GM12878 (cell line): ENCODE results near the gene SLC6A3.

ENCODE experiments used
- EZH2 ChIP-seq: IDR thresholded peaks from 2 replicates; pipeline ENCODE4 v1.6.1; 2012; ENCODE audit warnings: low read depth, mild to moderate bottlenecking, control low read depth, inconsistent platforms, low read length, borderline replicate concordance; ENCODE audit not compliant: control insufficient read depth
- GABPA ChIP-seq: IDR thresholded peaks from 2 replicates; pipeline ENCODE4 v1.6.1; 2014; ENCODE audit warnings: antibody characterized with exemption, low read depth, mild to moderate bottlenecking, inconsistent platforms
- JUND ChIP-seq: IDR thresholded peaks from 2 replicates; pipeline ENCODE4 v1.6.1; 2012; ENCODE audit warnings: low read depth, mild to moderate bottlenecking, low read length, improper control_type of control experiment, moderate library complexity
- NBN ChIP-seq: fragments of 450-650 bp; IDR thresholded peaks from 2 replicates; pipeline ENCODE4 v1.6.1; 2016
- NR2F1 ChIP-seq: fragments of 450-650 bp; conservative IDR thresholded peaks from 2 replicates; pipeline ENCODE4 v1.6.1; 2017; ENCODE audit warnings: mild to moderate bottlenecking
- POLR2A ChIP-seq: IDR thresholded peaks from 2 replicates; pipeline ENCODE4 v1.6.1; 2011; ENCODE audit warnings: low read depth, mild to moderate bottlenecking, low read length
- POLR2AphosphoS5 ChIP-seq: IDR thresholded peaks from 2 replicates; pipeline ENCODE4 v1.6.1; 2011; ENCODE audit warnings: mild to moderate bottlenecking, low read length, inconsistent platforms
- RFX5 ChIP-seq: IDR thresholded peaks from 2 replicates; pipeline ENCODE4 v1.6.1; 2011; ENCODE audit warnings: low read depth, low read length, improper control_type of control experiment
- SRF ChIP-seq, 2 experiments: IDR thresholded peaks; 2 replicates each; pipeline ENCODE4 v1.6.1; 2011; ENCODE audit warnings: low read depth in 2 of 2, low read length in 2 of 2, mild to moderate bottlenecking in 1 of 2, moderate library complexity in 1 of 2
- SUPT20H ChIP-seq: IDR thresholded peaks from 2 replicates; pipeline ENCODE4 v1.6.1; 2011; ENCODE audit warnings: low read depth, mild to moderate bottlenecking, low read length, moderate library complexity, borderline replicate concordance; ENCODE audit not compliant: control insufficient read depth
- ZNF274 ChIP-seq: IDR thresholded peaks from one replicate; pipeline ENCODE4 v1.8.0; 2011; ENCODE audit not compliant: insufficient read length, insufficient read depth
- TF ChIP-seq, protein P1 (sequence below), 3 experiments: IDR thresholded peaks in 2 of 3; conservative IDR thresholded peaks in 1 of 3; 2 replicates each; pipeline ENCODE4 v1.5.1; 2011; ENCODE audit warnings: low read depth in 3 of 3, low read length in 3 of 3, mild to moderate bottlenecking in 3 of 3, control low read depth in 2 of 3, moderate library complexity in 2 of 3, inconsistent platforms in 1 of 3, mixed read lengths in 1 of 3; ENCODE audit not compliant: control insufficient read depth in 2 of 3, insufficient read depth in 1 of 3; ENCODE audit errors: extremely low read depth in 1 of 3
- TF ChIP-seq, protein P2 (sequence below): fragments of 450-650 bp; IDR thresholded peaks from 2 replicates; pipeline ENCODE4 v1.6.1; 2014; ENCODE audit warnings: mild to moderate bottlenecking
- TF ChIP-seq, protein P3 (sequence below): IDR thresholded peaks from 2 replicates; pipeline ENCODE4 v1.6.1; 2012; ENCODE audit warnings: mild to moderate bottlenecking, low read depth, low read length

DNA sequence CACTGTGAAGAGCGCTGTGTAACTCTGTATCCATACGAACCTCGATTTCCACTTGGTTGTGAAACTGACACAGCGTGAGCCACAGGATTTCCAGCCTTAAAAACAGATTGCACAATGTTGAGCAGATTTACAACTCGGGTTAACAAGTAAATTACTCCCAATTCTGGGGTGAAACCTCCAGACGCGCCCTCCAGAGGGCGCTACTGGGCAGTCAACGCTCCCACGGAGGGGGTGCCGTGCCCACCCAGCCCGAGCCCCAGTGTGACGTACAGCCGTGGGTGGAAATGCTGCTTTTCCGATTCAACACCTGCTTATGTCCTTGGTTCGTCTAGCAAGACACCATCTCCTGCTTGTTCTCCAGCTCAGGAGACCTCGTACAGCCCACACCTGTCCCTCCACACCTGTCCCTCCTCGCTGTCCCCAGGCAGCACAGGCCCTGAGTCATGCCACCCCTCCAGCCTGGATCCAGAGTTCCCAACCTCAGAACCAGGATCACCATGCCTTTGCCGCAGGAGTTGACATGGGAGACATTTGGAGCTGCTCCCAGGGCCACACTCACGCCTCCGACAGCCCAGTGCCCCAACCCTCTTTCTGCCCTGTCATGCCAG is 34.4 kb upstream of the SLC6A3 start:
- TF ChIP-seq, protein P1, sequence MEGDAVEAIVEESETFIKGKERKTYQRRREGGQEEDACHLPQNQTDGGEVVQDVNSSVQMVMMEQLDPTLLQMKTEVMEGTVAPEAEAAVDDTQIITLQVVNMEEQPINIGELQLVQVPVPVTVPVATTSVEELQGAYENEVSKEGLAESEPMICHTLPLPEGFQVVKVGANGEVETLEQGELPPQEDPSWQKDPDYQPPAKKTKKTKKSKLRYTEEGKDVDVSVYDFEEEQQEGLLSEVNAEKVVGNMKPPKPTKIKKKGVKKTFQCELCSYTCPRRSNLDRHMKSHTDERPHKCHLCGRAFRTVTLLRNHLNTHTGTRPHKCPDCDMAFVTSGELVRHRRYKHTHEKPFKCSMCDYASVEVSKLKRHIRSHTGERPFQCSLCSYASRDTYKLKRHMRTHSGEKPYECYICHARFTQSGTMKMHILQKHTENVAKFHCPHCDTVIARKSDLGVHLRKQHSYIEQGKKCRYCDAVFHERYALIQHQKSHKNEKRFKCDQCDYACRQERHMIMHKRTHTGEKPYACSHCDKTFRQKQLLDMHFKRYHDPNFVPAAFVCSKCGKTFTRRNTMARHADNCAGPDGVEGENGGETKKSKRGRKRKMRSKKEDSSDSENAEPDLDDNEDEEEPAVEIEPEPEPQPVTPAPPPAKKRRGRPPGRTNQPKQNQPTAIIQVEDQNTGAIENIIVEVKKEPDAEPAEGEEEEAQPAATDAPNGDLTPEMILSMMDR (IDR thresholded peaks at IDR 0.05 in 2 of 3, conservative IDR thresholded peaks at IDR 0.05 in 1 of 3; ENCODE audit: control insufficient read depth in 2 of 3, extremely low read depth in 1 of 3, insufficient read depth in 1 of 3, low read depth in 3 of 3, low read length in 3 of 3), result peak; percentile 77 to 82 (median 78)
- TF ChIP-seq NBN (no peak), GABPA (no peak), JUND (no peak), NR2F1 (no peak), ZNF274 (no peak), RFX5 (no peak), POLR2AphosphoS5 (peak; percentile 30; the same call in 1 of the 2 replicates), POLR2A (peak; percentile 41; the same call in 1 of the 2 replicates), SUPT20H (no peak), EZH2 (no peak), SRF (IDR thresholded peaks at IDR 0.05; ENCODE audit: low read depth in 2 of 2, low read length in 2 of 2) (no peak)
- TF ChIP-seq, protein P2, sequence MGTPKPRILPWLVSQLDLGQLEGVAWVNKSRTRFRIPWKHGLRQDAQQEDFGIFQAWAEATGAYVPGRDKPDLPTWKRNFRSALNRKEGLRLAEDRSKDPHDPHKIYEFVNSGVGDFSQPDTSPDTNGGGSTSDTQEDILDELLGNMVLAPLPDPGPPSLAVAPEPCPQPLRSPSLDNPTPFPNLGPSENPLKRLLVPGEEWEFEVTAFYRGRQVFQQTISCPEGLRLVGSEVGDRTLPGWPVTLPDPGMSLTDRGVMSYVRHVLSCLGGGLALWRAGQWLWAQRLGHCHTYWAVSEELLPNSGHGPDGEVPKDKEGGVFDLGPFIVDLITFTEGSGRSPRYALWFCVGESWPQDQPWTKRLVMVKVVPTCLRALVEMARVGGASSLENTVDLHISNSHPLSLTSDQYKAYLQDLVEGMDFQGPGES, result no peak
- TF ChIP-seq, protein P3, sequence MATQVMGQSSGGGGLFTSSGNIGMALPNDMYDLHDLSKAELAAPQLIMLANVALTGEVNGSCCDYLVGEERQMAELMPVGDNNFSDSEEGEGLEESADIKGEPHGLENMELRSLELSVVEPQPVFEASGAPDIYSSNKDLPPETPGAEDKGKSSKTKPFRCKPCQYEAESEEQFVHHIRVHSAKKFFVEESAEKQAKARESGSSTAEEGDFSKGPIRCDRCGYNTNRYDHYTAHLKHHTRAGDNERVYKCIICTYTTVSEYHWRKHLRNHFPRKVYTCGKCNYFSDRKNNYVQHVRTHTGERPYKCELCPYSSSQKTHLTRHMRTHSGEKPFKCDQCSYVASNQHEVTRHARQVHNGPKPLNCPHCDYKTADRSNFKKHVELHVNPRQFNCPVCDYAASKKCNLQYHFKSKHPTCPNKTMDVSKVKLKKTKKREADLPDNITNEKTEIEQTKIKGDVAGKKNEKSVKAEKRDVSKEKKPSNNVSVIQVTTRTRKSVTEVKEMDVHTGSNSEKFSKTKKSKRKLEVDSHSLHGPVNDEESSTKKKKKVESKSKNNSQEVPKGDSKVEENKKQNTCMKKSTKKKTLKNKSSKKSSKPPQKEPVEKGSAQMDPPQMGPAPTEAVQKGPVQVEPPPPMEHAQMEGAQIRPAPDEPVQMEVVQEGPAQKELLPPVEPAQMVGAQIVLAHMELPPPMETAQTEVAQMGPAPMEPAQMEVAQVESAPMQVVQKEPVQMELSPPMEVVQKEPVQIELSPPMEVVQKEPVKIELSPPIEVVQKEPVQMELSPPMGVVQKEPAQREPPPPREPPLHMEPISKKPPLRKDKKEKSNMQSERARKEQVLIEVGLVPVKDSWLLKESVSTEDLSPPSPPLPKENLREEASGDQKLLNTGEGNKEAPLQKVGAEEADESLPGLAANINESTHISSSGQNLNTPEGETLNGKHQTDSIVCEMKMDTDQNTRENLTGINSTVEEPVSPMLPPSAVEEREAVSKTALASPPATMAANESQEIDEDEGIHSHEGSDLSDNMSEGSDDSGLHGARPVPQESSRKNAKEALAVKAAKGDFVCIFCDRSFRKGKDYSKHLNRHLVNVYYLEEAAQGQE, result no peak
